Activated CD4-positive, alpha-beta T cell treated with anti-CD3 and anti-CD28 coated beads, Interleukin-2, Interleukin-6, amounts not matched to agents 100 ng/mL and 50 ng/mL, durations not matched to agents 16 hours and 8 hours (primary cell): ENCODE measurements around the gene FLNB.

Experiments
- DNase-seq: peaks from one replicate; pipeline ENCODE4 v3.0.0-alpha.2; 2020

FLNB gene

GRCh38 chr3:58116161-58116955, 108.1 kb downstream of the FLNB start:
- DNase-seq, result peak; percentile 42

GRCh38 chr3:58116985-58117384, 108.8 kb downstream of the FLNB start:
- DNase-seq, result no peak

GRCh38 chr3:58117561-58118181, 109.4 kb downstream of the FLNB start:
- no peak for DNase-seq

GRCh38 chr3:58119186-58119585, 111.0 kb downstream of the FLNB start:
- DNase-seq, result no peak

GRCh38 chr3:58120075-58120812, 112.0 kb downstream of the FLNB start:
- DNase-seq, result no peak

DNA sequence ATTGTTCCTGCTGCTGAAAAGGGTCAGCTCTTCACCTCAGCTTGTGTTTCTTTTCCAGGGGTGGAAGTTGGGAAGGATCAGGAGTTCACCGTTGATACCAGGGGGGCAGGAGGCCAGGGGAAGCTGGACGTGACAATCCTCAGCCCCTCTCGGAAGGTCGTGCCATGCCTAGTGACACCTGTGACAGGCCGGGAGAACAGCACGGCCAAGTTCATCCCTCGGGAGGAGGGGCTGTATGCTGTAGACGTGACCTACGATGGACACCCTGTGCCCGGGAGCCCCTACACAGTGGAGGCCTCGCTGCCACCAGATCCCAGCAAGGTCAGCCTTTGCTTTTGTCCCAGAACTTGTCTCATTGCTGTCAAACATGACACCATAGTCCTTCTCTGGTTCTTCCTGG, 113.0 kb downstream of the FLNB start:
- no peak for DNase-seq

- DNase-seq, result no peak
These were observed 114.9 kb downstream of the FLNB start for GRCh38 chr3:58122936-58123700.

DNA sequence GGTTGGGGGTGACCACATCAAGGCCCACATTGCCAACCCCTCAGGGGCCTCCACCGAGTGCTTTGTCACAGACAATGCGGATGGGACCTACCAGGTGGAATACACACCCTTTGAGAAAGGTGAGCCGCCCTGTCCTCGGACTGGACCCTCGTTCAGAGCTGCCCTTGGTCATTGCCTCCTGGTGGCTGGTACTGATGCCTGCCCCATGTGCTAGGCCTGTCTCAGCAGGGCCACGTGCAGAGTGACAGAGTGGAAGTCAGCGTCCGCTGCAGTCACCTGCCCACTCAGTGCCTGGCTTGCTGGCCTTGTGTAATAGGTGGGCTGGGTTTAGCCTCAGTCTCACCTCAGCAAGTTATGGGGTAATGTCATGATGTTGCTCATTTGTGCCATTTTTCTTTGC, 116.2 kb downstream of the FLNB start:
- DNase-seq, result no peak

- no peak for DNase-seq
These were observed 121.0 kb downstream of the FLNB start for GRCh38 chr3:58129041-58129770.

- DNase-seq, result no peak
These were observed 122.4 kb downstream of the FLNB start for GRCh38 chr3:58130591-58130990.

- DNase-seq, result no peak
These were observed 123.0 kb downstream of the FLNB start for GRCh38 chr3:58131101-58131825.

DNA sequence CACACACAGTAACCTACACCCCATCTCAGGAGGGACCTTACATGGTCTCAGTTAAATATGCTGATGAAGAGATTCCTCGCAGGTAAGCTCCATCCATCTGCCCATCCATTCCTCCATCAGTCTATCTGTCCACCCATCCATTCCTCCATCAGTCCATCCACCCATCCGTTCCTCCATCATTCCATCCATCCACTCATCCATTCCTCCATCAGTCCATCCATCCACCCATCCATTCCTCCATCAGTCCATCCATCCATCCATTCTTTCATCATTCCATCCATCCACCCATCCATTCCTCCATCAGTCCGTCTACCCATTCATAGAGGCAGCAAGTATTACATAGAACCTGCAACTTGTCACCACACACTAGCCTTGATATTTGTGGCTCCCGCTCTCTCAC, 124.6 kb downstream of the FLNB start:
- no peak for DNase-seq

- no peak for DNase-seq
These were observed 126.2 kb downstream of the FLNB start for GRCh38 chr3:58134468-58134867.

DNA sequence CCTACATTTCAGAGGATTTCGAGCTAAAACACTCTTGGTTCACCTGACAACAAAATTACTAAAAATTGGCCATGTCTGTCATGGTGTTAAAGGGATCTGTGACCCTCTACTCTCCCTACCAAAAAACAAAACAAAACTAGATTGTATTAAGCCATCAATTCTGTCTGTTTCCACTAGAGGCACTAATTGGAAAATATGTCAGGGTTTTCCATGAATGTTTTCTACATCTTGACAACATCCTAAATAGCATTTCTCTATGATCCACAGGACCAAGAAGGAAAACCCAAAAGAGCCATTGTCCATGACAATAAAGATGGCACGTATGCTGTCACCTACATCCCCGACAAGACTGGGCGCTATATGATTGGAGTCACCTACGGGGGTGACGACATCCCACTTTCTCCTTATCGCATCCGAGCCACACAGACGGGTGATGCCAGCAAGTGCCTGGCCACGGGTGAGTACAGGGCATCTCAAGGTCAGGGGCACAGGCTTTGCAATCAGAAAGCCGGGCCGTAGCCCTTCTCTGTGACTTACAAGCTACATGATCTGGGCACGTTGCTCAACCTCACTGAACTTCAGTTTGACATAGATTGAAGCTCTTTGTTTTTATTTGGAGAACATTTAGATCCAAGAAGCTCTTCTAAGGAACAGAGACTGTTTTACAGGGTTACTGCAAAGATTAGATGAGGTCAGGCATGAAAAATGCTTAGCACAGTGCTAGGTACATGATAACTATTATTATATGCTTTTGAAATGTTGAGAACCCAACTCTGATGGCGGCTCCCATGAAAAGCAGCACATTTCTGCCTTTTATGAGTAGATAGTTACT, 127.7 kb downstream of the FLNB start:
- DNase-seq, result no peak

GRCh38 chr3:58137306-58137705, 129.1 kb downstream of the FLNB start:
- DNase-seq, result no peak

DNA sequence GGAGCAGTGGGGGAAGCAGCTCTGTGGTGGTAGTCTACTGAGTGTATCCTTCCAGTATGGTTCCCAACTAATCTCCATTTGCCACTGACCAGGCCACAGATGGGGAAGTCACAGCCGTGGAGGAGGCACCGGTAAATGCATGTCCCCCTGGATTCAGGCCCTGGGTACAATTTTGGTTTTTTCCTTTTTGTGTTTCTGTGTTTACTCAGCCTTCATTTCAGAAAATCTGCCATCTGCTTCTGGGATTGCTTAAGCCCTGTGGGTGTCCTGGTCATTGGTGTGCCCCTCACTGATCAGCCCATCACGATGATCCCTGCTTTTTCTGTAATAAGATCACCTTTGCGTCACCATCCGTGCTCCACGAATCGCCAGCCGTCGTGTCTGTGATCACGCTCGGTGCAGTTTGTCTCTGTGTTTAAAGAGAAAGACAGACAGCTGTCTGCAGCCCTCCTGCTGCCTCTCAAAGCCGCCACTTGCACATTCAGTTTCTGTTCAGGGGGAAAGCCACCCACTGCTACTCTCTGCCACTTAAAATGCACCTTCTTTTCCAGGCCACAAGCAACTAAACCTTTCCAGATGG, 133.6 kb downstream of the FLNB start:
- DNase-seq, result no peak

DNA sequence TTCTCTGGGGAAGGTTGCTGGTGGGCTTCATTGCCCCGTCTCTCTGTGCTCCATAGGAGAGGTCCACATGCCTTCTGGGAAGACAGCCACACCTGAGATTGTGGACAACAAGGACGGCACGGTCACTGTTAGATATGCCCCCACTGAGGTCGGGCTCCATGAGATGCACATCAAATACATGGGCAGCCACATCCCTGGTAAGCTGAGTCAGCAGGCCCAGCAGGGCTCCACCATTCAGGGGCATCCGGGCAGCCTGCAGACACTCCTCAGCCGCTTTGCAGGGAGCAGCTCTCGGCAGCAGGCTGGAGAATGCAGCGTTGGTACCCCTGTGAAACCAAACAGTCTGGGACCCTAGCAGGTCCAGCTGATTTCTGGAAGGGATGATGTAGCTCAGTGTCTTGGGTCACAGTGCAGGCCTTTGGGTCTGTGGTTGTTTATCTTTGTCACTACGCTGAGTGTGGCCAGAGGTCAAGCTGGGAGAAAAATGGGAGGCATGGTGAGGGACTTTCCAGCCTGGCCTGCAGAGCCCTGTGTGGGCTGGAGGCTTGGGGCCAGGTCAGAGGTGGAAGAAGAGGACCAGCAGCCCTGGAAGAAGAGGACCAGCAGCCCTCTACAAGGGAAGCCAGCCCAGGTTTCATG, 135.3 kb downstream of the FLNB start:
- no peak for DNase-seq

GRCh38 chr3:58144478-58145325, 136.5 kb downstream of the FLNB start:
- no peak for DNase-seq

- no peak for DNase-seq
These were observed 139.8 kb downstream of the FLNB start for GRCh38 chr3:58148049-58148448.
